ENCODE measurements around the gene ZHX3. TPM values are rescaled to one million over a fixed set of nuclear protein-coding genes. Genes with fewer than 3 reads are reported as not detected.

The ZHX3 gene
- total RNA-seq, 3 donors from 2014 or later (not counting 1 experiment from before 2014, with no cell fraction given): 9.0 to 11.8 (median 10.3) TPM

DNA sequence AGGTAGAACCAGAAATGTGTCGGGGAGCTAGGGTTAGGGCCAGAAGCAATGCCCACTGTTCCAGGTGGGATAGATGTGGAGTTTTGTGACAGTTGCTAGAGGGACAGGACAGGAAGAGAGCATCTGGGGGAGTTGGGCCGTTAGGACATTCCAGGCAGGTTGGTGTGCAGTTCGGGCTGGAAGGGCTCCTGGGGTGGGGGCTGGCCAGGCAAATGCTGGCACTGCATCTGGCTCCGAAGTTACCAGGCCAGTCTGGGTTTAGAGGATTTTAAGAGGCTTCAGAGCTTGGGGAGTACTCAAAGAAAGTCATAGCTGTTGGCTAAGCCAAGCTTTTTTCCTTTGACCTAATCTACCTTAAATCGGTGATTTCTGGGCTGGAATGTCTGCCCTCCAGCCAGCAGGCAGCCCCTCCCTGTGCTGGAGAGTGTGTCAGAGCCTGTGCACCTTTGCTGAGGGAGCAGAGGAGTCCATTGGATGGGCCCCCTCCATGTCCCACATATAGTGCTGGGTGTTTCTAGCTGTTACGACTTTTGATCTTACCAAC, 159.4 kb downstream of the ZHX3 start:
- DNase-seq (no peak), ATAC-seq (no peak)
- peak overlapping the region; percentile 79 for H3K4me3 Mint-ChIP-seq
- H3K4me3 ChIP-seq (ENCODE audit: low read length): no peak overlapping the region
- H3K27me3 ChIP-seq (ENCODE audit: control insufficient read depth, insufficient read depth, low read length): no peaks in the 10 kb centered on the region
- peaks cover 81 to 82% of the 10 kb centered on the region in 2 donors for H3K4me1 Mint-ChIP-seq
- intact Hi-C loops (cut with micrococcal nuclease): no loop called here
- 92% methylated on average over 6 of the region's 6 CpGs for WGBS (ENCODE audit: insufficient coverage)
- H3K4me1 ChIP-seq (ENCODE audit: control insufficient read depth, insufficient read depth, low read length): peaks cover 91% of the 10 kb centered on the region
- no peaks in the 10 kb centered on the region for H3K36me3 Mint-ChIP-seq
- no peaks in the 10 kb centered on the region for H3K27me3 Mint-ChIP-seq (ENCODE audit: low read depth in 2 of 2)
- peaks cover 32% of the 10 kb centered on the region for H3K36me3 ChIP-seq (ENCODE audit: control insufficient read depth, insufficient read depth, low read length)
- H3K9me3 ChIP-seq (ENCODE audit: control insufficient read depth, insufficient read depth, low read length): no peaks in the 10 kb centered on the region
- peak overlapping the region; percentile 88 for H3K27ac ChIP-seq (ENCODE audit: low read length)
- TF ChIP-seq, protein P1, sequence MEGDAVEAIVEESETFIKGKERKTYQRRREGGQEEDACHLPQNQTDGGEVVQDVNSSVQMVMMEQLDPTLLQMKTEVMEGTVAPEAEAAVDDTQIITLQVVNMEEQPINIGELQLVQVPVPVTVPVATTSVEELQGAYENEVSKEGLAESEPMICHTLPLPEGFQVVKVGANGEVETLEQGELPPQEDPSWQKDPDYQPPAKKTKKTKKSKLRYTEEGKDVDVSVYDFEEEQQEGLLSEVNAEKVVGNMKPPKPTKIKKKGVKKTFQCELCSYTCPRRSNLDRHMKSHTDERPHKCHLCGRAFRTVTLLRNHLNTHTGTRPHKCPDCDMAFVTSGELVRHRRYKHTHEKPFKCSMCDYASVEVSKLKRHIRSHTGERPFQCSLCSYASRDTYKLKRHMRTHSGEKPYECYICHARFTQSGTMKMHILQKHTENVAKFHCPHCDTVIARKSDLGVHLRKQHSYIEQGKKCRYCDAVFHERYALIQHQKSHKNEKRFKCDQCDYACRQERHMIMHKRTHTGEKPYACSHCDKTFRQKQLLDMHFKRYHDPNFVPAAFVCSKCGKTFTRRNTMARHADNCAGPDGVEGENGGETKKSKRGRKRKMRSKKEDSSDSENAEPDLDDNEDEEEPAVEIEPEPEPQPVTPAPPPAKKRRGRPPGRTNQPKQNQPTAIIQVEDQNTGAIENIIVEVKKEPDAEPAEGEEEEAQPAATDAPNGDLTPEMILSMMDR (IDR thresholded peaks at IDR 0.05): no peak
- H3K27ac Mint-ChIP-seq: peak overlapping the region; percentile 93 to 97
- no peaks in the 10 kb centered on the region for H3K9me3 Mint-ChIP-seq

DNA sequence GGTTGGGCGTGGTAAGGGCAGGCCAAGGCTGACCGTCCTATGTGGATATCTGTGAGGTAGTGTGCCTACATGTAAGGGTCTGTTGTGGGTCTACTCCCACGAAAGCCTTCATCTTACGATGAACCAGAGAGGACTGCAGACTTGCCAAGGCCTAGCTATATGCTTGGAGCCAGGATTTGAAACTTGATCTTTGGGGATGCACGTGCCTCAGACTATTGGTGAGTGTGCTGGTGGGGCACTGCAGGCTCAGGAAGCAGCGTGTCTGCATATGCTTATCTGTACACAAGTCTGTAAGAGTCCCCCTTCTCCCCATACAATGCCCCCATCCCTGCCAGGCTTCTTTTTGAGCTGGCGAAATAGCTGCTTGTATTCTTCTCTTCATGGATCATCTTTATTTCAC, 162.3 kb downstream of the ZHX3 start:
- H3K9me3 Mint-ChIP-seq: no peaks in the 10 kb centered on the region
- intact Hi-C loops (cut with micrococcal nuclease): no loop called here
- TF ChIP-seq, protein P1 (IDR thresholded peaks at IDR 0.05): no peak
- no peaks in the 10 kb centered on the region for H3K27me3 ChIP-seq (ENCODE audit: control insufficient read depth, insufficient read depth, low read length)
- peak overlapping the region; percentile 93 to 97 for H3K27ac Mint-ChIP-seq
- ATAC-seq (no peak), DNase-seq (no peak)
- peaks cover 89 to 94% of the 10 kb centered on the region in 2 donors for H3K4me1 Mint-ChIP-seq
- no peak overlapping the region for H3K4me3 ChIP-seq (ENCODE audit: low read length)
- WGBS (ENCODE audit: insufficient coverage): 96% methylated on average over 7 of the region's 7 CpGs
- H3K4me1 ChIP-seq (ENCODE audit: control insufficient read depth, insufficient read depth, low read length): peaks cover 92% of the 10 kb centered on the region
- H3K36me3 Mint-ChIP-seq: no peaks in the 10 kb centered on the region
- peak overlapping the region; percentile 19 for H3K27ac ChIP-seq (ENCODE audit: low read length)
- no peaks in the 10 kb centered on the region for H3K27me3 Mint-ChIP-seq (ENCODE audit: low read depth in 2 of 2)
- peaks cover 9% of the 10 kb centered on the region for H3K36me3 ChIP-seq (ENCODE audit: control insufficient read depth, insufficient read depth, low read length)
- no peak overlapping the region for H3K4me3 Mint-ChIP-seq
- no peaks in the 10 kb centered on the region for H3K9me3 ChIP-seq (ENCODE audit: control insufficient read depth, insufficient read depth, low read length)

DNA sequence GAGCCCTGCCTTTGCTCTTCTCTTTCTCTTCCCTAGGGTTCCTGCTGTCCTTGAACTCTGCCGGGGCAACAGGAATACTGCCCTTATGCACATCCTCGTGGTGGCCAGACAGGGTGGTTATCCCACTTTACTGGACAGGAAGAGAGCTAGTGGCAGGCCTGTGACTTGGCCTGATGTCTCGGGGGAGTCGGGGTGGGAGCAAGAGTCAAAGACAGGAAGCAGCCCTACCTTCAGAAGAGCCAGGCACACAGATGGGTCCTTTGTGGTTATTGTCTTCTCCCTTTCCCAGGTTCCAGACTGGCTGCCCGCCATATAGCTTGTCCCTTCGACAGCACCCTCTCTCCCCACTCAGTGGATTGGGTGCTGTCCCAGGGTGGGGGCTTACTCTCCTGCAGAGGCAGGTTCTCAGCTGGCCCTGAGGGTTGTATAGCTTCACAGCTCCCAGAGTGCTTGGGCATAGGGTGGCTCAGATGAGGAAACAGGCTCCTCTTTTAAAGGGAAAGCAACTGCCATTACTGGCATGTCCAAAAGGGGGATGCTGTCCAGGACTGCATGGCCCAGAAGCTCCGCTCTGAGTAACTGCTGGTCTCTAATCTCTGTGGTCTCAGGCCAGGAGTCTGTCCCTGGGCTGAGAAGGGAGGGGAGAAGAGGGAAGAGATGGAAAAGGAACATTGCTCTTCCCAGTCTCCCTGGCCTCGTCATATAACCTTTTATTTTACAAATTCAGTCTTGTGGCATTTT, 162.9 kb downstream of the ZHX3 start:
- TF ChIP-seq, protein P1 (IDR thresholded peaks at IDR 0.05): no peak
- no peak overlapping the region for H3K4me3 Mint-ChIP-seq
- peak in 1 of 2 donors; percentile 34 for DNase-seq
- H3K4me3 ChIP-seq (ENCODE audit: low read length): no peak overlapping the region
- peaks cover 2% of the 10 kb centered on the region for H3K36me3 ChIP-seq (ENCODE audit: control insufficient read depth, insufficient read depth, low read length)
- H3K27me3 Mint-ChIP-seq (ENCODE audit: low read depth in 2 of 2): no peaks in the 10 kb centered on the region
- H3K27me3 ChIP-seq (ENCODE audit: control insufficient read depth, insufficient read depth, low read length): no peaks in the 10 kb centered on the region
- intact Hi-C loops (cut with micrococcal nuclease): no loop called here
- no peaks in the 10 kb centered on the region for H3K36me3 Mint-ChIP-seq
- peak overlapping the region; percentile 25 for H3K27ac ChIP-seq (ENCODE audit: low read length)
- peaks cover 92% of the 10 kb centered on the region for H3K4me1 ChIP-seq (ENCODE audit: control insufficient read depth, insufficient read depth, low read length)
- WGBS (ENCODE audit: insufficient coverage): 56% methylated on average over 8 of the region's 8 CpGs
- H3K9me3 ChIP-seq (ENCODE audit: control insufficient read depth, insufficient read depth, low read length): no peaks in the 10 kb centered on the region
- H3K4me1 Mint-ChIP-seq: peaks cover 84 to 90% of the 10 kb centered on the region in 2 donors
- H3K9me3 Mint-ChIP-seq: no peaks in the 10 kb centered on the region
- ATAC-seq: no peak
- H3K27ac Mint-ChIP-seq: peak overlapping the region; percentile 93 to 97
